A549 treated with CORT108297 at 1 μM for 4 hours (cell line): Measurements from ENCODE around the gene SNX25. TPM values are rescaled to one million over a fixed set of nuclear protein-coding genes. Genes with fewer than 3 reads are reported as not detected.

Source experiments
- total RNA-seq: library from RNA; stranded (reverse); fragments of 200-300 nt; extraction: Qiagen RNA extraction; gene quantifications from 5 replicates; pipeline ENCODE4 v1.2.3, GENCODE V29; 2022

The SNX25 gene
- total RNA-seq, result 6.4 to 9.5 TPM (median 8.0 TPM) in 5 replicates

DNA sequence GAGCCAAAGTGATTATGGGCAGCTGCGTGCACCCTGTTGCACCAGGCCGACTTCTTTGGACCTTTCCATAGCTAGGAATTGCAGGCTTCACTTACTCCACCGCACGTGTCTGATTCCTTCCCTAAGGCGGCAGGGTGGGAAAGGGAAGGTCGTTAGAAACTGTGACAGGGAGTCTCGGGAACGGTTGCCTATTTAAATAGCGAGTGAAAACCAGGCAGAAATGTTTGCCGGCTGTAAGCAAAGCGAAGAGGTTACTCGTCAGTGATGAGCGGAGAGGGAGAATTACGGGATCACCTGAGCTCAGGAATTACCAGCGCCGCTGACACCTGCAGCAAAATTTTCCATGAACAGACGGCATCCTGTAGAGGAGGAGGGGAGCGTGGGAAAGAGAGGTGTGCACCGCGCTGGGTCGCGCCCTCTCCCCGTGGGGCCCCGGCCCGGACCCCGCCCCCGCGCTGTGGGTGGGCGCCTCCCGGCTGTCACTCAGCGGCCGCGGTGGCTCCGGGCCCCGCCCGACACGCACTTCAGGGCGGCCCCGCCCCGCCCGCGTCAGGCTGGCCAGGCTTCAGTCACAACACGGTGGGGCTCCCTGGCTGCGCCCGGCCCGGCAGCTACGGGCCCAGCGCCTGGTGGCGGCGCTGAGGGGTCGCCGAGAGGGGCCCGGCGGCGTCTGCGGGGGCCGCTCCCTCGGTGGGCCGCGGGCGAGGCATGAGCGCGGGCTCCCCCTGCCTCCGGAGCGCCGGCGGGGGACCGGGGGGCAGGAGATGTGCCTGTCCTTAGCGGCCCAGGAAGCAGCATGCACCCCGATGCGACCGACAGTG, at the start of gene SNX25:
TSS of gene SNX25 (plus strand) at position 568 of the 821 bp plus-strand sequence. CDS start at position 797, 229 bp downstream.

DNA sequence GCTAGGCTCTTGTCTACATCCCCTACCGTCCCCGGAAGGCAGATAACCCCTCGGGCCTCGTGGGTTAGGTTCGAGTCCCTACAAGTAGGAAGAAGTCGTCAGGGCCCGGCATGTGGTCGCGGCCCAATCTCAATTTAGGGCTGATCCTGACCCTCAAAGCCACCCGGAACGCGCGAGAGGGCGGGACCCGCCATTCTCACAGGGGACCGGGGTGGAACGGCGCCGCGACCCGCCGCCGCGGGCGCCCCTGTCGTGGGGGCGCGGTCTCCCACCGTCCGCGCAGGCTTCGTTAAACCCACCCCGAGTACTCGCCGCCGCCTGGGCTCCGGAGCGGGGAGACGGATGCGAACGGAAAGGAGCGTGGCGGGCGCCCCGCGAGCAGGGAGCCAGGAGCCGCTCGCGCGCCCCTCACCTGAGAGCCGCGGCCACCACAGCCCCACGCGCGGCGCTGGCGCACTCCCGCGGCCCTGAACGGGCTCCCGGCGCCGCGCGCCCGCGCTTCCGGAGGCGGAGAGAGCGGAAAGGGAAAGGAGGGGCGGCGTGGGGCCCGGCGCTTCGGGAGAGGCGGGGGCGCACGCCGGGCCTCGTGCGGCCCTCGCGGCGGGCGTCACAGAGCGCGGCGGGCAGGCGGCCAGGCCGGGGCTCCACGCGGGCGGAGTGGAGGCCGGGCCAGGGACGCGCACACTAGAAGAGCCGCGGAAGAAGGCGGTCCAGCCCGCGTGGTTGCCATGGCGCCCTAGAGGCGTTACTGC, 5.7 kb upstream of the SNX25 start, which contains the start of gene CFAP97:
TSS of gene CFAP97 (minus strand) at position 515 of the 752 bp plus-strand sequence. CDS start 12,804 bp downstream, outside the sequence.

DNA sequence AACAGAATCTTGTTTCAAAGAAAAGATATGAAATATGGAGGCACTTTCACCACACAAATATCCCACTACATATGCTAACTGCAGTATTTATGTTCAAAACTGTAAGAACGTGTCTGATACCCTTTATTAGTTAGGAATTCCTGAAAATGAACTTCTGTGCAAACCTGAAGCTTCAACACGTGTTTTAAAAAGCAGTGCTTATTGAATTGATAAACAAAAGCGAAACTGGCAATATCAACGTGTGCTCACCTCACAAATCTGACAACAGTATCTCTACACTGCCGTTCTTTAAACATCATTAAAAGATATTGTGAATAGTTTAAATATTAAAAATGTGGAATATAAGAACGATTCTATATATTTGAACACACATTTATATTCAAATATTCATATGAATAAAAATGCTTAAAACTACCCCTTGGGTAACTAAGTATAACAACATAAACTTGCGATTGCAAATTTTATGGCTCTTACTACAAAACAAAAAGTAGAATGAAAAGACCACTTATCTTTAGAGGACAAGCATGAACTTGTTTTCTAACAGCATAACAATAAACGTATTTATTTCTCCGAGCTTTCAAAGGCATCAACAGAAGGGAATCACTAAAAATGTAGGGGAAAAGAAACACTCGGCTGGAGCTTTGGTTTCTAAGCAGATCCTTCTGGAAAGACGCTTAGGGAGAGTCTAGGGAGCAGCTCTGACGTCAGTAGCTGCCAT, 186.0 kb downstream of the SNX25 start, which contains the start of gene LRP2BP:
TSS of gene LRP2BP (minus strand) at position 687 of the 718 bp plus-strand sequence. CDS start 17,738 bp downstream, outside the sequence.

DNA sequence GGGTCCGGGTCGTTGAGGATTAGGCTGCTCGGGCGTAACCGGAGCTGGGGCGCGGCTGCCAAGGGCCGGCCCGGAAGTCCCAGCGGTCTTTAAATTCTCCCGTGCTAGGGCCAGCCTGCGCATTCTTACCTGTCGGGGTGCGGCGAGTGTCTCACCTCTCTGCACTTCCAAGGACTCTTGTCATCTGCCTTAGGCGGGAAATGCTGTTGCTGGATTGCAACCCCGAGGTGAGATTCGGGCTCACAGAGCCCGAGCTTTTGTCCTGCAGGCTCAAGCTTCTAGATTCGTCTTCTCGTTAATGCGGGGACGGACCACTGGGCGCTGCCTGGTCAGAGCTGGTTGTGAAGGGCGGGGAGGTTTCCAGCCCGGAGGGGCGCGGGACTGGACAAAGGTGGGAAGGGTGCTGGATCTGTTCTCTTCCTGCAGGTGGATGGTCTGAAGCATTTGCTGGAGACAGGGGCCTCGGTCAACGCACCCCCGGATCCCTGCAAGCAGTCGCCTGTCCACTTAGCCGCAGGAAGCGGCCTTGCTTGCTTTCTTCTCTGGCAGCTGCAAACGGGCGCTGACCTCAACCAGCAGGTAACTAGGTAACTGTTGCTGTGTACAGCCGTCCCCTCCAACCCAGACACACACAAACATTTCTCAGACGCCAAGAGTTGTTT, 187.5 kb downstream of the SNX25 start, which contains the start of gene ANKRD37:
TSS of gene ANKRD37 (plus strand) at position 118 of the 662 bp plus-strand sequence. CDS start at position 201, 83 bp downstream.

Other genes with a start within 250 kb of the SNX25 start
- gene HELT, start 191.1 kb upstream of the SNX25 start, total RNA-seq, result not detected in 5 replicates
- 12.2 to 15.8 TPM (median 14.8 TPM) in 5 replicates for gene SLC25A4, start 66.3 kb upstream of the SNX25 start, total RNA-seq
- gene CFAP97, start 5.6 kb upstream of the SNX25 start, total RNA-seq, result 8.3 to 13.7 TPM (median 12.3 TPM) in 5 replicates
- 0.08 to 0.18 TPM (median 0.10 TPM) in 5 replicates for gene LRP2BP, start 186.3 kb downstream of the SNX25 start, total RNA-seq
- gene ANKRD37, start 187.2 kb downstream of the SNX25 start, total RNA-seq, result 3.3 to 4.8 TPM (median 4.2 TPM) in 5 replicates
- 11.9 to 15.6 TPM (median 13.9 TPM) in 5 replicates for gene UFSP2, start 216.4 kb downstream of the SNX25 start, total RNA-seq